Hematopoietic multipotent progenitor cell treated with erythropoietin and hydrocortisone succinate and interleukin-3 and kit ligand, for 6 days (in vitro differentiated cells): Measurements from ENCODE around the gene DTNB.
A peak's percentile ranks its signal among the peaks of the same experiment; 100 is the strongest.
"Not testable (repeated sequence)": the region's sequence is repeated elsewhere in the genome, so short reads cannot be mapped to it uniquely, and the experiment has no call there.

Source experiments
- DNase-seq: peaks from one replicate; pipeline ENCODE4 v3.0.0-alpha.2; 2015

The DTNB gene

GRCh38 chr2:25447018-25447417 lies 226.4 kb downstream of the DTNB start:
- DNase-seq = no peak

- DNase-seq = no peak
These were observed 227.3 kb downstream of the DTNB start for GRCh38 chr2:25446122-25446521.

GRCh38 chr2:25445464-25445863 lies 227.9 kb downstream of the DTNB start:
- DNase-seq = no peak

- no peak for DNase-seq
These were observed 228.6 kb downstream of the DTNB start for GRCh38 chr2:25444608-25445270.

GRCh38 chr2:25443766-25444165 lies 229.6 kb downstream of the DTNB start:
- DNase-seq = no peak

- no peak for DNase-seq
These were observed 232.0 kb downstream of the DTNB start for GRCh38 chr2:25441353-25441752.

DNA sequence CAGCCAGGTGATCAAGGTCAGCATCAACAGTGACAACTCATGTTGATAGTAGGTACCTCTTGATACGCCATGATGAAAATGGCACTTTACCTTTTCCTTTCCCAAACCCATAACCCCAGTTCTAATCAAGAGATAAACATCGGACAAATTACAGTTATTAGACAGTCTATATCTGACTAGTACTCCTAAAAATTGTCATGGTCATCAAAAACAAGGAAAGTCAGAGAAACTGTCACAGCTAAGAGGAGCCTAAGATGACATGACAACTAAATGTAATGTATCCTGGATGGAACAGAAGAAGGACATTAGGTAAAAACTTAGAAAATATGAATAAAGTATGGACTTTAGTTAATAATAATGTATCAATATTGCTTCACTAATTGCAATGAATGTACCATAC lies 234.6 kb downstream of the DTNB start:
- DNase-seq = no peak

DNA sequence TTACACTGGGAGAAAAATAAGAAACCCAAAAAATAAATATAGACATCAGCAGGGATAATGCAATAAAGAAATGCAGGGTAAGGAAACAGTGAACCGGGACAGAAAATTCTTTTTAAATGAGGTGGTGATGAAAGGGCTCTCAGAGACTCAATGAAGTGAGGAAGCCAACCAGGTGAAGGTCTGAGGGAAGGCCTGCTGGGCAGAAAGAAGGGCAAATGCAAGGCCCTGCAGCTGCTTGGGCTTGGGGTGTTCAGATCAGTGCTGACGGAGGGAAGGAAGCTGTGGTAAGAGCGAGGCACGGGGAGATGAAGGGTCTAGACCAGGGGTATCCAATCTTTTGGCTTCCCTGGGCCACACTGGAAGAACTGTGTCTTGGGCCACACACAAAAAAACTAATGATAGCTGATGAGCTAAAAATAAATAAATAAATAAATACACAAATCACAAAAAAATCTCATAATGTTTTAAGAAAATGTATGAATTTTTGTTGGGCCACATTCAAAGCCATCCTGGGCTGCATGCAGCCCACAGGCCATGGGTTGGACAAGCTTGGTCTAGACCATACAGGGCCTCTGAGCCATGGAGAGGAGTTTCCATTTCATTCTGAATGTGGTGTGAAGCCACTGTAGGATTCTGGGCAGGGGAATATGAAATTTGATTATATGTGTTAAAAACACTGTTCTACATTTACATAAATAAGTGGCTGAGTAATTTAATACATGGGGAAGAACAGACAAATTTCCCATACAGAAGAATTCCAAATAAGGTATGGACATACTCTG lies 235.3 kb downstream of the DTNB start:
- DNase-seq = no peak

- no peak for DNase-seq
These were observed 238.0 kb downstream of the DTNB start for GRCh38 chr2:25435421-25435820.

DNA sequence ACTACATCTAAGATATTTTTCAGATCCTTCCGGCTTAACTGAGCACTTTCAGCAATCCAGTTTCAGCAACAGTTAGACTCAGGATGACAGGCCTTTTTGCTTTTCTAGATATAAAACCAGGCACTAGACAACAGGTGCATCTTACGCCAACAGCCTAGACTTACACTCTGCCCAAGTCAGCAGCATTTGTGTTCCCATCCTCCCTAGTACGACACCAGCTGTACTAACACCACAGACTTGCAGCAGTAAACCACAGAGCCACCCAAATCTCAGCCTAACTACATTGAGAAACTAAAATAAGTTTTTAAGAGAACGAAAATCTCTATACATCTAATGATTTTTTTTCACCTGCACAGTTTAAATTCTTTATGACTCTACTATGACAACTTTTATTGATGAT lies 241.8 kb downstream of the DTNB start:
- no peak for DNase-seq

GRCh38 chr2:25430556-25430955 lies 242.8 kb downstream of the DTNB start:
- DNase-seq = no peak

GRCh38 chr2:25426326-25426725 lies 247.1 kb downstream of the DTNB start:
- no peak for DNase-seq

- DNase-seq = no peak
These were observed 248.8 kb downstream of the DTNB start for GRCh38 chr2:25424426-25425028.

DNA sequence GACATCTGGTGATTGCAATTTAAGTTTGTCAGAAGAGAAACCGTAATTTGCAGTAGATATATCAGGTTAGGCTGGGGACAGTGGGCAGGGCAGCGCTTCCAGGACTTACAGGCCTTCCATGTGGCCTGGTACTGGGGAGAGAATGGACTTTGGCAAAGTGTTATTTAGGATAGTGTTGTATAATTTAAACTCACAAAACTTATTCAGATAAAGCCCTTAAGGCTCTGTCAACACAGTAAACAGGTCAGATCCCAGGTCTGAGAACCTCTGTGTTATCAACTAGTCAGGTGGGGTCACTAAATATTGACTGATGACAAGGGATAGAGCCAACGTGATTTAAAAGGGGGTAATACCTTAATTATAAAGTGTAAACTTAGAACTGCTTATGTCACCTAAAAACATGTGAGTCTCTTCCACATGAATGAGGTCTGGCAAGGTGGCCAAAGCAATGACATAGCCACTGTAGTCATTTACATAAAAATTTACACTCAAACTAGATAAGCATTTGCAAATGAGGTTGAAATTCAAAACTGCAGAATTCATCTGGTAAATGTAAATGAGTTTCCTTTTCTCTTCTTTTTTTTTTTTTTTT lies 251.5 kb downstream of the DTNB start:
- DNase-seq = no peak

- DNase-seq = no peak
These were observed 252.1 kb downstream of the DTNB start for GRCh38 chr2:25421289-25421688.

DNA sequence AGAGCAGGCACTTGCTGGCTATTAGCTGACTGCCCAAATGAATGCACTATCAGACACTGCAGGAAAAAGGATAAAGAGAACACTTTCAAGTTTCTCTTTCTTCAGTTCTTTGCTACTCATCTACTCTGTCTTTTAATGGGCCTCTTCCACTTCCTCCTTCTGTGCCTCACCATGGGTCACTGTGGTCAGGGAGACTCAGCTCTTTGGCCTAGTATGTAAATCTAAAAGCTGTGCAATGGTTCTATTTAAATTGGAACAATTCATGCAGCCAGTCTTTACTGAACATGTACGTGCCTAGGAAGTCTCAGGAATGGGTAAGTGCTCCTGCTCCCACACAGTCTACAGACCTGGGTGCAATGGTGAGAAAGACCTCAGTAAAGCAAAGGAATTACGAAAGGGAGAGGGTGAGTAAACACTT lies 252.5 kb downstream of the DTNB start:
- DNase-seq = peak; percentile 40

DNA sequence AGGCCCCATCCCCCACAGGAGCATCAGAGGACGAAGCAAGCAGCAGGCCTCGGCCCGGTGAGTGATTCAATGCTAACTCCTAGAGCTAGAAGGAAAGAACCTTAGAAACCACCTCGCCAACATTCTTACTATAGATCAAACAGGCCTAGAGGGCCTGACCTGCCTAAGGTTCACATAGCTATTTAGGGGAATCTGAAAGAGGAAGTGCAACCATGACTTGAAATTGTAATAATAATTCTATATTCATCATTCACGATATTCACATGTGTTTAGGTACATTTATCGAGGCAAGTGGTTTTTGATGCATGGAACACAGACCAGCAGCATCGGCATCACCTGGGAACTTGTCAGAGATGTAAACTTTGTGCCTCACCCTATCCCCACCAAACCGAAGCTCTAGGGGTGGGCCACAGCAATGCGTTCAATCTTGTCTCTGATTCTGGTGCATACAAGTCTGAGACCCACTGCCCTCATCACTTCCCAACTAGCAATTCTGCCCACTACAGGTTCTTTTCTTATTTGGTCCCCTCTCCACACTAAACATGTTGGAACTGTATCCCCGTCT lies 253.6 kb downstream of the DTNB start:
- DNase-seq = no peak

- no peak for DNase-seq
These were observed 254.3 kb downstream of the DTNB start for GRCh38 chr2:25418944-25419677.

DNA sequence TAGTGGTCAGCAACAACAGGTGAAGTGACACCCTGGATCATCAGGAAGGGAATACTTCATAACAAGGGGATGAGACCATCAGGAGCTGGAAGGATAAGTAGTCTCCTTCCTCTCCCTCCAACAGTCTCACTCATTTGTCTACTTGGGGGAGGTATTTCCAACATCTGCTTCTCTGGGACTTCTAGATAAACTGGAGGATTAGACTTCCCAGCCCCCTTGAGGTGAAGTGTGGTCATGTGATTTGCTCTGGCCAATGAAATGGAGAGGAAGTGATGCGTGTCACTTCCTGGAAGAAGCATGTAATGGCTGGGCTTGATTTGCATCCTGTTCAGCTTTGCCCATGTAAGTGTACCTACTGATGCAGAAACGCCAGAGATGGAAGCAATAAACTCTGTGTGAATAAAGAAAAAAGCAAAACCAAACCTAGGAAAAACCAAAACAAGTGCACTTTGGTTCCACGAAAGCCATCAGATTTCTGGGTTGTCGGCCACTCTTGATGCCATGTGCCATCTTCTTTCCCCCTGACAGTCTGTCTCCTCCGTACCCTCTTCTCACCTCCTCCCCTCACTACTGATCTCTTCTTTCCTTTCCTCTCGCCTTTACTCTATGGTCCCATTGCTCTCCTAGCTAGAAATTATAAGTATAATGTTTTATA lies 255.5 kb downstream of the DTNB start:
- no peak for DNase-seq

- no peak for DNase-seq
These were observed 256.7 kb downstream of the DTNB start for GRCh38 chr2:25416674-25417073.

GRCh38 chr2:25414781-25415180 lies 258.6 kb downstream of the DTNB start:
- peak; percentile 60 for DNase-seq

GRCh38 chr2:25413409-25413808 lies 260.0 kb downstream of the DTNB start:
- DNase-seq = not testable (repeated sequence)
